Stimulated activated CD8-positive, alpha-beta memory T cell treated with anti-CD3 and anti-CD28 coated beads, Interleukin-7, amount 100 ng/mL, for 1 hour (primary cell): ENCODE results near the gene RAB31.
"Not testable (repeated sequence)": the region's sequence is repeated elsewhere in the genome, so short reads cannot be mapped to it uniquely, and the experiment has no call there.

Source experiments
- DNase-seq, 2 donors: peaks; one replicate each; pipeline ENCODE4 v3.0.0-alpha.2; 2020; ENCODE audit warnings: low read depth in 2 of 2

Gene RAB31

GRCh38 chr18:9885170-9886004 lies 177.3 kb downstream of the RAB31 start, which contains the start of gene TXNDC2:
TSS of gene TXNDC2 (plus strand) at chr18:9885973. CDS start at chr18:9886681, 708 bp downstream.
- DNase-seq: no peak

- no peak for DNase-seq
These were observed 177.9 kb downstream of the RAB31 start for GRCh38 chr18:9886005-9886348.

DNA sequence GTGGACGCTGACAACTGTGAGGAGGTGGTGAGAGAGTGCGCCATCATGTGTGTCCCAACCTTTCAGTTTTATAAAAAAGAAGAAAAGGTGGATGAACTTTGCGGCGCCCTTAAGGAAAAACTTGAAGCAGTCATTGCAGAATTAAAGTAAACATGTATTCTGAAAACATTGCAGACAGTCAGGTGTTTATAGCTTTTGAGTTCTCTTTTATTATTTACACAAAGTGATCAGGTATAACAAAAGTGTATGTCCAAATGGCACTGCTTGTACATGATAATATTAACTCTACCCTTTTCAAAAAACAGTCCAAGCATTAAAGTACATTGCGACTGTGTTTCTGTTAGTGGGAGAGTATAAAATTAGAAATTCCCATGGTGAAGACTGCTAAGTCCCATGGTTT lies 179.9 kb downstream of the RAB31 start:
- DNase-seq: no peak

- no peak for DNase-seq
These were observed 182.1 kb downstream of the RAB31 start for GRCh38 chr18:9890196-9890595.

DNA sequence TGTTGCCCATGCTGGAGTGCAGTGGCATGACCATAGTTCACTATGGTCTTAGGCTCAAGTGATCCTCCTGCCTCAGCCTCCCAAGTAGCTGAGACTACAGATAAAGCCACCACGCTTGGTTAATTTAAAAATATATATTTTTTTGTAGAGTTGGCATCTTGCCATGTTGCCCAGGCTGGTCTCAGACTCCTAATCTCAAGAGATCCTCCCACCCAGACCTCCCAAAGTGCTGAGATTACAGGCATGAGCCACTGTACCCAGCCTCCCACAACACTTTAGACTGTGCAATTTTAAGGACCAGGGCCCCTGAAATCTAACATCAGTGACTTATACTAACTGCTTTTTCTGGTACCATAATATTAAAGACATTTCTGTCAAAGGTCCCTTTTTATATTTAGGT lies 182.9 kb downstream of the RAB31 start:
- no peak for DNase-seq

GRCh38 chr18:9891515-9891914 lies 183.4 kb downstream of the RAB31 start:
- DNase-seq: not testable (repeated sequence)

- no peak for DNase-seq
These were observed 186.5 kb downstream of the RAB31 start for GRCh38 chr18:9894454-9895068.

- no peak for DNase-seq
These were observed 189.0 kb downstream of the RAB31 start for GRCh38 chr18:9897129-9897528.

DNA sequence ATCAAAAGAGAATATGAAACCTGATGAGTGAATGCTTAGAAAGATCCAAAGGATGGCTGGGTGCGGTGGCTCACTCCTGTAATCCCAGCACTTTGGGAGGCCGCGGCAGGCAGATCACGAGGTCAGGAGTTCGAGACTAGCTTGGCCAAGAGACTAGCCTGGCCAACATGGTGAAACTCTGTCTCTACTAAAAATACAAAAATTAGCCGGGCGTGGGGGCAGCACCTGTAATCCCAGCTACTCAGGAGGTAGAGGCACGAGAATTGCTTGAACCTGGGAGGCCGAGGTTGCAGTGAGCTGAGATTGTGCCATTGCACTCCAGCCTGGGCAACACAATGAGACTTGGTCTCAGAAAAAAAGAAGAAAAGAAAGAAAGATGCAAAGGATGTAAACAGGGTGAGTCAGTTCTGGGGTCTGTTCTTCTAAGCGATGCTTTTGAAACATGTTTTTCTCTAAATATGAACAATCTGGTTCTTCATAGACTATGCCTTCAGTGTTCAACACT lies 189.7 kb downstream of the RAB31 start:
- DNase-seq: not testable (repeated sequence)

DNA sequence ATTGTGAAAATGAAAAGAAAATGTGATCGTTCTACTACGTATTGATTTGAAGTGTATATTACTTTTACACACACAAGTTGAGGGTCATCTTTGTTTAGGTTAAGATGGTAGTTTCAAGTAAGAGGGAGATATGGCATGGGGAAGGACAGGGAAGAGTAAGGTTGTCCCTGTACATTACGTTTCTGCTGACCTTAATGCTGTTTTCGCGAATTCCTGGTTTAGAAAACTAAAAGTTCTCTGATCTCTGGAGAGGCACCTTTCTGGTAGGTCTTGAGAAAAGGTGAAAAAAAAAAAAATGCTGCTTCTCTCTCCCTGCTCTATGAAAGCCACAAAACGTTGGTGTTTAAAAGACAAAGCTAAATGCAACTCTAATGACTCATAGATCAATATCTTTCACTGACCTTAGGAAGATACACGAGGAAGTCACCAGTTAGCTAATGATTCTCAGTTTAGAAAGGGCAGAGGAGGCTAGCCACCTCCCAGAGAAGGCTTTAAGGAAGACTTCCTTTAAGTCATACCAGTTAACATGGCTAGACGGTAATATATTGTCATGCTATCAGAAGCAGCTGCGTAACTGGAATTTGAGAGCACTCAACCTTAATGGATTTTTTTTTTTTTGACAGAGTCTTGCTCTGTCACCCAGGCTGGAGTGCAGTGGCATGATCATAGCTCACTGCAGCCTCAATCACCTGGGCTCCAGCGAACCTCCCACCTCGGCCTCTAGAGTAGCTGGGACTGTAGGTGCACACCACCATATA lies 190.9 kb downstream of the RAB31 start:
- DNase-seq: no peak

DNA sequence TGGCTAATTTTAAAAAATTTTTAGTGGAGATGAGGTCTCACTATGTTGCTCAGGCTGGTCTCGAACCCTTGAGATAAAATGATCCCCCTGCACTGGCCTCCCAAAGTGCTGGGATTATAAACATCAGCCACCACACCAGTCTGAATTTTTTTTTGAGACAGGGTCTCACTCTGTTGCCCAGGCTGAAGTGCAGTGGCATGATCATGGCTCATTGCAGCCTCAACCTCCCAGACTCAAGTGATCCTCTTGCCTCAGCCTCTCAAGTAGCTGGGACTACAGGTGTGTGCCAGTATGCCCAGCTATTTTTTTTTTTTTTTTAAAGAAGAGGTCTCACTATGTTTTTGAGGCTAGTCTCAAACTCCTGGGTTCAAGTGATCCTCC lies 191.4 kb downstream of the RAB31 start:
- DNase-seq: not testable (repeated sequence)

GRCh38 chr18:9900699-9901098 lies 192.6 kb downstream of the RAB31 start:
- DNase-seq: no peak

DNA sequence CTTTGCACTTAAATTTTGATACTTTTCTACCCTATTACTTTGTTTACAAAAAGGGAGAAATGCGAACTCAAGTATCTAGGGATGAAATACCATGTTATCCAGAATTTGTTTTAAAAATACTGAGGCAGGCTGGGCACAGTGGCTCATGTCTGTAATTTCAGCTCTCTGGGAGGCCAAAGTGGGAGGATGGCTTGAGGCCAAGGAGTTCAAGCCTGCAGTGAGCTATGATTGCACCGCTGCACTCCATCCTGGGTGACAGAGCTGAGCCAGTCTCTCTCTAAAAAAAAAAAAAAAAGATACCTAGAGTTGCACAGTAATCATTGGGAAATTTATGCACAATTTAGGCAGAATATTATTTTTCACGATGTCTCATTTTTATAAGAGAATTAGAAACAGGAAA lies 193.3 kb downstream of the RAB31 start:
- no peak for DNase-seq

- DNase-seq: not testable (repeated sequence)
These were observed 194.2 kb downstream of the RAB31 start for GRCh38 chr18:9902264-9902663.

DNA sequence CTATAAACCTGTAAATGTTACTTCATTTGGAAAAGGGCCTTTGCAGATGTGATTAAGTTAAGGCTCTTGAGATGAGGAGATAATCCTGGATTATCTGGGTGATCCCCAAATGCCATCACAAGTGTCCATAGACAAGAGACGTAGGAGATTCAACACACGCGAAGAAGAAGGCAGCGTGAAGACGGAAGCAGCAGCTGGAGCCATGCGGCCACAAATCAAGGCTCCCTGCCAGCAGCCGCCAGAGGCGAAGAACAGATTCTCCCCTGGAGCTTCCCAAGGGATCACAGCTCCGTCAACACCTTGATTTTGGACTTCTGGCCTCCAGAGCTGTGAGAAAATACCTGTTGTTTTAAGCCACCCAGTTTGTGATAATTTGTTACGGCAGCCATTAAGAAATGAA lies 194.7 kb downstream of the RAB31 start:
- no peak for DNase-seq

DNA sequence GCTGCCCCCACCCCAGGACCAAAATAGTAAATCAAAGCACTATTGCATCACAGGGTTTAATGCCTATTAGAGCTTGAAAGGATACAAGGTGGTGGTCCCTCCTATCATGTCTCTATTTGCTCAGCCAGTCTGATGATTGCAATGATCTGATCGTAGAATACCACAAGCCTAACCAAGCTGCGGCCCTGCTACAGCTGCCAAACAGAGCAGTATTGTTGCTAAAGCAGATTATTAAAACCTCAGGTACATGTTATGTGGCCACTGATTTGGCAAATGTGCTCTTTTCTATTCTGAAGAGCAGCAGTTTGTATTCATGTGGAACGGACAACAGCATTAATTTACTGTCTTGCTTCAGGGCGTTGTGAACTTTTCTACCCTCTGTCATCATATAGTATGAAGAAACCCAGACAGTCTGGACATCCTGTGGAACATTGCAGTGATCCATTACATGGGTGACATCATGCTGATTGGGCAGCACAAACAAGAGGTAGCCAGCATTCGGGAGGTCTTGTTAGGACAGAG lies 197.4 kb downstream of the RAB31 start:
- DNase-seq: no peak

DNA sequence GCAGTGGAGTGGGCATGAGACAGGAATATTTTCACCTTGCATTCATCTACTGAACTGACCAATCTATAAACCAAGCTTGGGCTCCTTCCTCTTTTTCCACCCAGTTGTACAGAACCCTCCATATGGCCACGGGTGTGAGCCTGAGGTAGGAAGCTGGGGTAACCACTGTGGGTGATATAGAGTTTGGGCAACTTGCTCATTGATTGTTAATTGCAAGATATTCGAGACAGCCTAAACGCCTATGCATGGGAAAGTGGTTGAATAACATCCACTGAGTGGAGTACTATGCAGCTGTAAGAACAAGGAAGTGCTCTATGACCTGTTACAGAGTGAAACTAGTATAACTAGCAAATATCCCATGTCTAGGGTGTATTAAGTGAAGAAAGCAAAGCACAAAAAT lies 198.4 kb downstream of the RAB31 start:
- no peak for DNase-seq

DNA sequence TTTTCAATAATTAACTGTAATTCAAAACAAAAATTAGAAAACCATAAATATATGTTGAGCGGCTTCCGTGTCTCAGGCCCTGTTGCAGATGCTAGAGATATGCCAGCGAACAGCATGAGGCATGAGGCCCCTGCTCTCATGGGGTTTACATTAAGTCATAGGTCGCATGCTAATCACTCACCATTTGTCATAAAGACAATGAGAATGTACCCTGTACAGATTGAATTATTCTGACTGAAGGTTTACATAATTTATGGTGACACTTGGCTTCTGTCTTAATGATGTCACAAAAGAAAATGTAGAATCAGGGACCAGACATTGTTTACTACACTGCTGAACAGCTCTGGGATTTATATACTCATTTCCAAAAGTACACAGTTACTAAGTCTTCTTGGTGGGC lies 199.8 kb downstream of the RAB31 start:
- no peak for DNase-seq

DNA sequence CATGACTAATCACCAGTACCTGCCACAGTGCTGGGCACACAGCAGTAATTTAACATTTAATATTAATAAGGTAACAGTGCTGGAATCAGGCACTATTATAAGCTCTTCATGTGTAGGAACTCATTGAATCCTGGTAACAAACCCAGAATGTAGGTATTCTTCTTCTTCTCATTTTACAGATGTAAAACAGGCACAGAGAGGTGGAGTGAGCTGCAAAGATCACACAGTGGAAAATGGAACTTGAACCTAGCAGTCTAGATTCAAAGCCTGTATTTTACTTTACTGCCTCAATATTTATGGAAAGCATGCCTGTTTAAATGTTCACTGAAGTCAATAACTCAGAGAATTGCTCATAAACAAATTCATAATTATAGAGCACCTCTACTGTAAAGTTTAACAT lies 202.0 kb downstream of the RAB31 start:
- no peak for DNase-seq

GRCh38 chr18:9910661-9911060 lies 202.6 kb downstream of the RAB31 start:
- no peak for DNase-seq

DNA sequence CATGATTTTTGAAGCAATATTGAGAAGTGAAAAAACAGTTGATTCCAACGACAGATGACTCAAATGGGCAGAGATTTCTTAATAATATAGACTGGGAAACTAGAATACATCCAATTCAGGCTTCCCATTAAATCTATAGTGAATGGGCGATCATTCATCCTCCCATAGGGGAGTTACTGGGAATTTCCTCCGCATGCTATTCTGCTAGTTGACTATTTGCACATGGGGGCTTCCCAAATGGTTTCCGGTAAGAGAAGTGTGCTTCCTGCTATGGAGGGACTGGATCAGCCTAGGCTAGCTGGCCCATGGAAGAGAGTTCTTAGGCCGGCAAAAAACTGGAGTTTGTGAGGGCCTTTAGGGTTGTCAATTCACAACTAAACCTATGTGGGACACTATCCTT lies 203.1 kb downstream of the RAB31 start:
- DNase-seq: no peak
